Stimulated activated effector memory CD8-positive, alpha-beta T cell treated with anti-CD3 and anti-CD28 coated beads, Interleukin-12 subunit alpha, Interleukin-12 subunit beta, amount 100 ng/mL, for 72 hours (primary cell): ENCODE measurements around the gene PMEL.
A peak's percentile ranks its signal among the peaks of the same experiment; 100 is the strongest.

Experiments used
- ATAC-seq: fragments of 150-1000 bp; cut with Tn5 transposase; 2 replicates; pipeline ENCODE4 v1.10.0; 2021
- DNase-seq, 2 donors: peaks; one replicate each; pipeline ENCODE4 v3.0.0; 2021 to 2022; ENCODE audit warnings: low spot score in 2 of 2
- H3K27ac Mint-ChIP-seq: one replicate; pipeline ENCODE4 v1.8.0; 2022; ENCODE audit warnings: mild to moderate bottlenecking, mixed read lengths
- H3K36me3 Mint-ChIP-seq: one replicate; pipeline ENCODE4 v1.8.0; 2022; ENCODE audit warnings: mild to moderate bottlenecking, mixed read lengths
- H3K4me1 Mint-ChIP-seq: one replicate; pipeline ENCODE4 v1.8.0; 2022; ENCODE audit warnings: mixed read lengths
- H3K4me3 Mint-ChIP-seq: one replicate; pipeline ENCODE4 v1.8.0; 2022; ENCODE audit warnings: mild to moderate bottlenecking, mixed read lengths
- H3K9me3 Mint-ChIP-seq: one replicate; pipeline ENCODE4 v1.8.0; 2022; ENCODE audit warnings: mixed read lengths

PMEL gene

GRCh38 chr12:55937981-55938380 lies 27.9 kb downstream of the PMEL start:
- ATAC-seq (no peak), DNase-seq (no peak)
- Mint-ChIP-seq H3K27ac (peak overlapping the region; percentile 53), H3K4me1 (peaks cover 76% of the 10 kb centered on the region), H3K9me3 (no peaks in the 10 kb centered on the region), H3K36me3 (peaks cover 99% of the 10 kb centered on the region), H3K4me3 (no peak overlapping the region)

- peaks cover 96% of the 10 kb centered on the region for H3K36me3 Mint-ChIP-seq
- ATAC-seq (peak; percentile 22), DNase-seq (no peak)
- H3K4me3 Mint-ChIP-seq: peak overlapping the region; percentile 100
- peak overlapping the region; percentile 99 for H3K27ac Mint-ChIP-seq
- H3K9me3 Mint-ChIP-seq: no peaks in the 10 kb centered on the region
- H3K4me1 Mint-ChIP-seq: peaks cover 83% of the 10 kb centered on the region
Observed at GRCh38 chr12:55935738-55936151, 30.1 kb downstream of the PMEL start.

GRCh38 chr12:55934773-55935172 lies 31.1 kb downstream of the PMEL start:
- DNase-seq (no peak), ATAC-seq (no peak)
- H3K9me3 Mint-ChIP-seq: no peaks in the 10 kb centered on the region
- peak overlapping the region; percentile 99 for H3K27ac Mint-ChIP-seq
- H3K36me3 Mint-ChIP-seq: peaks cover 91% of the 10 kb centered on the region
- H3K4me3 Mint-ChIP-seq: peak overlapping the region; percentile 100
- peaks cover 83% of the 10 kb centered on the region for H3K4me1 Mint-ChIP-seq

- DNase-seq: no peak
- peak overlapping the region; percentile 100 for H3K4me3 Mint-ChIP-seq
- ATAC-seq: no peak
- peaks cover 91% of the 10 kb centered on the region for H3K36me3 Mint-ChIP-seq
- no peaks in the 10 kb centered on the region for H3K9me3 Mint-ChIP-seq
- peaks cover 83% of the 10 kb centered on the region for H3K4me1 Mint-ChIP-seq
- H3K27ac Mint-ChIP-seq: peak overlapping the region; percentile 99
Observed at GRCh38 chr12:55933799-55934742, 31.8 kb downstream of the PMEL start.

- peaks cover 77% of the 10 kb centered on the region for H3K4me1 Mint-ChIP-seq
- peak overlapping the region; percentile 99 for H3K27ac Mint-ChIP-seq
- peaks cover 86% of the 10 kb centered on the region for H3K36me3 Mint-ChIP-seq
- DNase-seq (no peak), ATAC-seq (no peak)
- no peaks in the 10 kb centered on the region for H3K9me3 Mint-ChIP-seq
- peak overlapping the region; percentile 100 for H3K4me3 Mint-ChIP-seq
Observed at GRCh38 chr12:55933169-55933798, 32.6 kb downstream of the PMEL start.

- ATAC-seq (peak; percentile 9), DNase-seq (peak in 1 of 2 donors; percentile 59)
- Mint-ChIP-seq H3K27ac (peak overlapping the region; percentile 99), H3K4me1 (peaks cover 73% of the 10 kb centered on the region), H3K36me3 (peaks cover 84% of the 10 kb centered on the region), H3K4me3 (peak overlapping the region; percentile 100), H3K9me3 (no peaks in the 10 kb centered on the region)
Observed at GRCh38 chr12:55932551-55932910, 33.3 kb downstream of the PMEL start.

GRCh38 chr12:55931780-55932550 lies 33.9 kb downstream of the PMEL start:
- Mint-ChIP-seq H3K9me3 (no peaks in the 10 kb centered on the region), H3K4me3 (peak overlapping the region; percentile 100), H3K36me3 (peaks cover 82% of the 10 kb centered on the region), H3K27ac (peak overlapping the region; percentile 99), H3K4me1 (peaks cover 67% of the 10 kb centered on the region)
- ATAC-seq: no peak
- peak in 1 of 2 donors; percentile 64 for DNase-seq

GRCh38 chr12:55931317-55931779 lies 34.5 kb downstream of the PMEL start:
- H3K4me3 Mint-ChIP-seq: peak overlapping the region; percentile 100
- DNase-seq (no peak), ATAC-seq (no peak)
- H3K36me3 Mint-ChIP-seq: peaks cover 82% of the 10 kb centered on the region
- H3K4me1 Mint-ChIP-seq: peaks cover 65% of the 10 kb centered on the region
- H3K27ac Mint-ChIP-seq: peak overlapping the region; percentile 99
- H3K9me3 Mint-ChIP-seq: no peaks in the 10 kb centered on the region

GRCh38 chr12:55930771-55931316 lies 35.0 kb downstream of the PMEL start, which contains the start of gene DGKA:
Gene DGKA (plus strand): TSS chr12:55931162. CDS start chr12:55936504, 5,342 bp downstream.
- H3K4me3 Mint-ChIP-seq: peak within 1 kb of the TSS; percentile 100
- DNase-seq (peak; percentile 47 to 87), ATAC-seq (peak; percentile 53)
- peaks cover 65% of the 10 kb centered on the region for H3K4me1 Mint-ChIP-seq
- H3K9me3 Mint-ChIP-seq: no peaks in the 10 kb centered on the region
- peaks cover 79% of the 10 kb centered on the region for H3K36me3 Mint-ChIP-seq
- peak within 1 kb of the TSS; percentile 99 for H3K27ac Mint-ChIP-seq

GRCh38 chr12:55929306-55929791 lies 36.5 kb downstream of the PMEL start:
- DNase-seq (peak; percentile 43 to 85), ATAC-seq (peak; percentile 46)
- Mint-ChIP-seq H3K9me3 (no peaks in the 10 kb centered on the region), H3K36me3 (peaks cover 77% of the 10 kb centered on the region), H3K27ac (peak overlapping the region; percentile 99), H3K4me1 (peaks cover 62% of the 10 kb centered on the region), H3K4me3 (peak overlapping the region; percentile 100)

- ATAC-seq (peak; percentile 60), DNase-seq (peak; percentile 54 to 89)
- peaks cover 55% of the 10 kb centered on the region for H3K4me1 Mint-ChIP-seq
- H3K4me3 Mint-ChIP-seq: peak within 1 kb of the TSS; percentile 100
- peak within 1 kb of the TSS; percentile 99 for H3K27ac Mint-ChIP-seq
- H3K36me3 Mint-ChIP-seq: peaks cover 78% of the 10 kb centered on the region
- no peaks in the 10 kb centered on the region for H3K9me3 Mint-ChIP-seq
Observed at GRCh38 chr12:55927588-55928502, 38.0 kb downstream of the PMEL start, which contains the start of gene PYM1. Gene PYM1 (minus strand): TSS chr12:55927894. CDS start chr12:55927761, 133 bp downstream.

- peak overlapping the region; percentile 100 for H3K4me3 Mint-ChIP-seq
- ATAC-seq (peak; percentile 68), DNase-seq (peak; percentile 82 to 95)
- H3K36me3 Mint-ChIP-seq: peaks cover 80% of the 10 kb centered on the region
- no peaks in the 10 kb centered on the region for H3K9me3 Mint-ChIP-seq
- H3K4me1 Mint-ChIP-seq: peaks cover 57% of the 10 kb centered on the region
- H3K27ac Mint-ChIP-seq: peak overlapping the region; percentile 99
Observed at GRCh38 chr12:55926738-55927587, 38.9 kb downstream of the PMEL start.
